GM21529 (cell line): Measurements from ENCODE around the gene CMYA5.
"Not testable (repeated sequence)": the region's sequence is repeated elsewhere in the genome, so short reads cannot be mapped to it uniquely, and the experiment has no call there.

Source experiments
- ATAC-seq: cut with Tn5 transposase; IDR thresholded peaks from one replicate; pipeline ENCODE4 v1.9.1; 2021; ENCODE audit not compliant: unreplicated experiment

CMYA5 gene

DNA sequence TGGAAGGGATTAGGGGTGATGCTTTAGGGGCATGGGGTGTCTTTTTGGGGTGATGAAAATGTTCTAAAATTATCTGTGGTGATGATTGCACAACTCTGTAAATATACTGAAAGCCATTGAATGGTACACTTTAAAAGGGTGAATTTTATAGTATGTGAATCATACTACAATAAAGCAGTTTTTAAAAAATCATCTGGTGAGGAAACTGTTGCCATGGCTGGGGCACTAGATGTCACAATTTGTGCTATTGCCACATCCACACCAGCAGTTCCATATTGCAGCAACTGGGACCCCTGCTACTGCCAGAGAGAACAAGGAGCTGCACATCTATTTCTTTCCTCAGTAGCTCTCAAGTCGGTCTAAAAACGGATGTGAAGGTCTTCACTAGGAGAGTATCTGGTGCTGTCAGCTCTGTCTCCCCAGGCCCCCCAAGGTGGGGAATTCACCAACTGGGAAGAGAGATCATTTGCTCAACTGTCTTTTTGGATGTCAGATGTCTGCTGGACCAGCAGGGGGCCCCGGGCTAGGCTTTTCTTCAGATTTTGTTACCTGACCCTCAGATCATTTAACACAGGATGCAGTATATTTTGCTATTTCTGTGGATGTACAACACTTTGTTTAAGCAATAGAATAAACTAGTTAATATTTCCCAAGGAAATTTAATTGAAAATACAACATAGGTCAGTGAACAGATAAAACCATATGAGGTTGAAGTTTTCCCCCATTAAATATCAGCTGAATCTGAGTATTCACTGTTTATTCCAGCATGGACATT is 13.2 kb downstream of the CMYA5 start:
- ATAC-seq = no peak

DNA sequence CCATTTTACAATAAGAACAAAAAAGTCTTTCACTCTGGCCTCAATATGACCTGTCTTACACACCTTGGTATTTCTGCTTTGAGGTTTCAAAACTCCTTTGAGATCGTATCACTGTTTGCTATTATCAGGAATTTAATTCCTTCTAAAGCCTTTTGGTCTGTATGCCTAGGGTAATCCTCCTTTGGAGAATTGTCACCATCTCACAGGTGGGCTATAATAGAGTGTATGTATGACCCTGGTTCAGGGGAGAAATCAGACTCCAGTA is 13.7 kb downstream of the CMYA5 start:
- ATAC-seq = no peak

DNA sequence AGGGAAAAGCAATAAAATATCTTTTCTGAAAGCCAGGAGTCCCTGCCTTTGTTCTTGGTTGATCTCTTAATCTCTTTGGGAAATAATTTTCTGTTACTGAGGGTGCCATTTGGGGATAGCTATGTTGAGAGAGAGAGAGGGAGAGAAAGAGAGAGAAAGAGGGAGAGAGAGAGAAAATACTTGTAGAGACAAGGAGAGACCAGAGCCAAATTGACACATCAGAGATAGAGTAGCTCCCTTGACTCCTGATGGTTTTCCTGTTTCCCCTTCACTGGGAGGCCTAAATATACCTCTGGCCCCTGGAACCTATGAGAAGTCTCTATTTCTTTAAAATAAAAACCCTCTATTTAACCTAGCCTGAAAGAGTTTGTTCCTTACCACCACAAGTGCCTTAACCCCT is 14.9 kb downstream of the CMYA5 start:
- ATAC-seq = no peak

DNA sequence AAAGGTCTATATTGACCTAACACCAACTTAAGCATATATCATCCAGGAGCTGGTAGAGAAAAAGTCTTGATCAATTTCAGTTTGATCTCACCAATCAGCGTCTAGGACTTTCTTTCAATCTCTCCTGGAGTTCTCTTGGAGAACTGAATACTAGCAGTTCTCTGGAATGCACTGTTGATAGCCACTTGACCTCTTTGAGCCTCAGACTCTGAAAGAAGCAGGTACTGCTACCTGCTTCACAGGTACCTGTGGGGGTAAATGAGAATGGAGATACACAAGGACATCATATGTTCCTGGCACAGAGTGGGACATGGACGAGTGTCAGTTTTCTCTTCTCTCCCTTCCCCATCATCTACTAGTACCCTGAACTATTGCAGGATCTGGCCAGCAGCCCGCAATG is 16.0 kb downstream of the CMYA5 start:
- ATAC-seq = no peak

DNA sequence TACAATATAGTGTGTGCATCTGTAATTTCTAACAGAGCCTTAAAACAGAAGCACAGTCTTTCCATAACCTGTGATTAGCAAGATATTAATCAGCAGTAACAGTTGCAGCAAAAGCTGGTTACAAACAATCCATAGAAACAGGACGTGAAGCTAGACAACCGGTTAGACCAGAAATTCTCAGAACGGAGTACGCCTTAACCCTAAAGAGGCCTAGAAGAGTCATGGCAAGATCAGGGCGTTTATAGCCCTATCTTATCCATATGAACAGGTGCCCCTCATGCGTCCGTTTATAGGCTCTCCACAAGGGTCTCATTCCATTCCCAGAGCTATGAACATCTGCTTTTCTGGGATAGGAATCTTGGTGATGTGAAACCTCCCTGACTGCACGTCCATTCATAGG is 16.7 kb downstream of the CMYA5 start:
- not testable (repeated sequence) for ATAC-seq

DNA sequence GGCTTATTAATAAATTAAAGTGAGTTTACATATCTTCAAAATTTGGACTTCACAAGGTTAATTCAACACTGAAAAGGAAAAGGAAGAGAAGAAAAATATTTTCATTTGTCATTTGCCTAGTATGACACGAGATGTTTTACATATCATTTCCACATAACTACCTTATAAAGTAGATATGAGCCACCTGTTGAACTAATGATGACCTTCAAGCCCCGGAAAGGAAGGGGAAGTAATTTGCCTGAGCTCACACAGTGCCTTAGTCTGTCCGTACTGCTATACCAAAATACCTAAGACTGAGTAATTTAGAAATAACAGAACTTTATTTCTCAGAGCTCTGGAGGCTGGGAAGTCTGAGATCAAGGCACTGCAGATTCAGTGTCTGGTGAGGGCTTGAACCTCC is 17.9 kb downstream of the CMYA5 start:
- ATAC-seq = no peak

DNA sequence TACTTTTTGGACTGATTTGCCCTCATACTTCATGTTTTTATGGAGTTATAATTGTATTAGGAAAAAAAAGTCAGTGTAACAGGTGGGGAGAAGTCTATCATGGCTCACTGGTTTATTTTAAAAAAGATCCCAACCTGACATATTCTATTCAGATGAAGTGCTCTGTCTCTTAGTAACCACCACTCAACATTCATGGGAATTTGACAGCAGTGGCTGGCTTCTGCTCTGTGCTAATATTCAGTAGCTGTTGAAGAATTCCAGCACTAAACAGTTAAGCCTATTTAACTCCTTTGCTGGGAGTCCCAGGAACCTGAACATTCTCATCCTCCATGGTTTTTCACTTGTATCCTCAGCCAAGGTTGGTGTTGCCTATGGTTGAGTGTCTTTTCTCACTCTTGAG is 23.1 kb downstream of the CMYA5 start:
- ATAC-seq = no peak

DNA sequence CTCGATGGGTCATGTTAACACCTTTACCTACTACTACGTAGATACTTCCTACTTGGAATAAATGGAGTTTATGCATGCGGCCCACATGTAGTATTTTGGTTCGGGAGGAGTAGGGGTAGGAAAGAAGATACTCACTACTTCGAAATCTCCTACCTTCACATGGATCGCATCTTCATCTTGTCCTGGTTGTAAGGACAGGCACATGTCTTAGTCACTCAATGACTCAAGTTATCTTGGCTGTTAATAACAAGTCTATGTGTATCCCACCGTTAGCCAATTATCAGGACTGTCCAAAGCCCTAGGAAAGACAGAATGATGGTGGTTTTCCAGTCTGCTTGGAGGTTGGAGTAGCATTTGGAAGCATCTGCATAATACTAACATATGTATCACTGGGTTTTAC is 24.1 kb downstream of the CMYA5 start:
- no peak for ATAC-seq

DNA sequence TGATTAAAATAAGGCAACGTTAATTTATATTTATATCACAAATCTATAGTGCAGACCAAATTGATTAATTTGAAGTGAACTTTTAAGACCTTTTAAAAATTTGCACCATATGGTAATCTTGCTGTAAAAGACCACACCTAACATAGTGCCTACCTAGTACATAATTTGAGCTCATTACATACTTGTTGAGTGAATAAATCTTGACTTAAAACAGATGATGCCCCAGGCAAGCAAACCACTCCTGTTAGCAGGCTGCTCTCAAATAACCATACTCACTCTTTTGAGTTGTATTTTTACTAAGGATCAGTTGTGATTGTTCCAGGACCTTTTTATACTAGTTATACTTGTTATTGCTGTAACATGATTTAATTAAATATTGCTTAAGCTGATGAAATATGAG is 27.2 kb downstream of the CMYA5 start:
- ATAC-seq = no peak

DNA sequence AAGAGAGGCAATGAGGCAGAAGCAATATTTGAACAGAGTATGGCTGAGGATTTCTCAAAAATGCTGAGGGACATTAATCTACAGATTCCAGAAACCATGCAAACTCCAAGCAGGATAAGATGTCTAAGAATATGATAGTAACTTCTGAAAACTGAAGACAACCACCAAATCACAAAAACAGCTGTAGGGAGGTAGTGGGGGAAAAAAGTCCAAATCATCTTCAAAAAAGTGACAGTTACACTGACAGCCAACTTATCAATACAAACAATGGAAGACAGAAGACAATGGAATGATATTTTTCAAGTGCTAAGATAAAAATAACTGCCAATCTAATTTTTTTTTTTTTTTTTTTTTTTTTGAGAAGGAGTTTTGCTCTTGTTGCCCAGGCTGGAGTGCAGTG is 30.5 kb downstream of the CMYA5 start:
- no peak for ATAC-seq

DNA sequence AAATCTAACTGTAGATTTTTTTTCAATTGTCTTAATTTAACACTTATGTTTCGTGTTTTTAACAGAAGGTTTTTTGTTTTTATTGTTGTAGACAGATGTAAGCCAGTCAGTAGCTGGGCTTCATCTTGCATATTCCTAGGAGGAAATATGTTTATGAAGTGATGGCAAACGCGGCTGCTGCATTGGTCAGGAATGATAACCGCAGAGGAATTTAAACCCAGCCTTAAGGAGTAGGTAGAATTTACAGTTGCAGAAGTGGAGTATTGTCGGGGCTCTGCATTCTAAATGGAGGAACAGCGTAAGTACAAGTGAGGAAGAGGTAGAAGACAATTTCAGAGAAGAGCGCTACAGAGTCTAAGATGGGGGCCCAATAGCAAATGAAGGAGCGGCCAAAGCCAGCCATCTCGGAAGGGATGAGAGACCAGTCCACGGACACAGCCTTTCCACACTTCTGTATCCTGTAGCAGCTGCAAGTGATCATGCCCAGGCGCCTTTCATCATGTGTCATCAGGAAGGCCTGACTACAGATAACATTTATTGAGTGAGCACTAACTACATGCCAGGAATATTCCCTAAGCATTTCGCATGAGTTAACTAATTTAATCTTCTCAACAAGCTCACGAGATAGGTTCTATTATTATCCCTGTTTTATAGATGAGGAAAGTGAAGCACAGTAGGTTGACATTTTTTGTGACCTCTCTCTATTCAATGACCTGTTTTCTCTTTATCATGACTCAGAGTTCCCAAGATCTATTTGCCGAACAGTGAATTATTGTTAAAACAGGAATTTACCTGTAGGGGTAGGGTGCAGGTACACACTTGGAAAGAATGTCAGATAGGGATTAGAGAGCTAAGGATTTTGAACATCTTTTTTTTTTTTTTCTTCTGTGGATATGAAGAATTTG is 38.1 kb downstream of the CMYA5 start:
- no peak for ATAC-seq

DNA sequence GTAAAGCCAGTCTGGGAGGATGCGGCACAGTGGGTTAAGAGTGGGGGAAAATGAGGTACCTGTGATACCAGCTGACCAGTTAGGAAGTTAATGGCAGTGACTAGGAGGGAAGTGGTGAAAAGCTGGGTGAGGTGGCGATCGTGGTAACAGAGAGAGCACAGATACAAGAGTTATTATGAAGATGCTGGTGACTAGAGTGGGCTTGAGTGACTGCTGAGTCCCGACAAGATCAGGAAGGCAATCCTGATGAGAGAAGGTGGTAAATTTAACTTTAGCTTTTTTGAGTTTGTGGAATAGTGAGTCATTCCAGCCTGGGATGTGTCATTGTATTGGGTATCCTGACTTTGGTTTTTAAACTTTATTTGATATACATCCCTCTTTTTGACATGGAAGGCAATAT is 38.8 kb downstream of the CMYA5 start:
- ATAC-seq = no peak

DNA sequence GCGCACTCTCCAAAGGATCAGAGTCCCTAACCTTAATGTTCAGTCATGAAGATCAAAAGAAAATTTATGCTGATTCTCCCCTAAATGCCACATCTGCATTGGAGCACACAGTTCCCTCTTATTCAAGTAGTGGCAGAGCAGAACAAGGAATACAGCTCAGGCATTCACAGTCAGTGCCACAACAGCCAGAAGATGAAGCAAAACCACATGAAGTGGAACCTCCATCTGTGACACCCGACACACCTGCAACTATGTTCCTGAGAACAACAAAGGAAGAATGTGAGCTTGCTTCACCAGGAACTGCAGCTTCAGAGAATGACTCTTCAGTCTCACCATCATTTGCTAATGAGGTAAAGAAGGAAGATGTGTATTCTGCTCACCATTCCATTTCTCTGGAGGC is 40.0 kb downstream of the CMYA5 start:
- no peak for ATAC-seq

DNA sequence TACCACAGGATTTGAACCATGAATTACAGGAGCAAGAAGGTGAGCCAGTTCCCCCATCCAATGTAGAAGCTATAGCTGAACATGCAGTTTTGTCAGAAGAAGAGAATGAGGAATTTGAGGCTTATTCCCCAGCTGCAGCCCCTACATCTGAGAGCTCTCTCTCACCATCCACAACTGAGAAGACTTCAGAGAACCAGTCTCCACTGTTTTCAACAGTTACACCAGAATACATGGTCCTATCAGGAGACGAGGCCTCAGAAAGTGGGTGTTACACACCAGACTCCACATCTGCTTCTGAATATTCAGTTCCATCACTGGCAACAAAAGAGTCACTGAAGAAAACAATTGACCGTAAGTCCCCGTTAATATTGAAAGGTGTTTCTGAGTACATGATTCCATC is 40.9 kb downstream of the CMYA5 start:
- no peak for ATAC-seq

DNA sequence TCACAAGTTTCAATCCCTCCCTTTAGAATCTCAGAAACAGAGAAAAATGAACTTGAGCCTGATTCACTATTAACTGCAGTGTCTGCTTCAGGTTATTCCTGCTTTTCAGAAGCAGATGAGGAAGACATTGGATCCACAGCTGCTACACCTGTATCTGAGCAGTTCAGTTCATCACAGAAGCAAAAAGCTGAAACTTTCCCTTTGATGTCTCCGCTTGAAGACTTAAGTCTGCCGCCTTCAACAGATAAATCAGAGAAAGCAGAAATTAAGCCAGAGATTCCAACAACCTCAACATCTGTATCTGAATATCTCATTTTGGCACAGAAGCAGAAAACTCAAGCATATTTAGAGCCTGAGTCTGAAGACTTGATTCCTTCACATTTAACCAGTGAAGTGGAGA is 42.1 kb downstream of the CMYA5 start:
- ATAC-seq = no peak

DNA sequence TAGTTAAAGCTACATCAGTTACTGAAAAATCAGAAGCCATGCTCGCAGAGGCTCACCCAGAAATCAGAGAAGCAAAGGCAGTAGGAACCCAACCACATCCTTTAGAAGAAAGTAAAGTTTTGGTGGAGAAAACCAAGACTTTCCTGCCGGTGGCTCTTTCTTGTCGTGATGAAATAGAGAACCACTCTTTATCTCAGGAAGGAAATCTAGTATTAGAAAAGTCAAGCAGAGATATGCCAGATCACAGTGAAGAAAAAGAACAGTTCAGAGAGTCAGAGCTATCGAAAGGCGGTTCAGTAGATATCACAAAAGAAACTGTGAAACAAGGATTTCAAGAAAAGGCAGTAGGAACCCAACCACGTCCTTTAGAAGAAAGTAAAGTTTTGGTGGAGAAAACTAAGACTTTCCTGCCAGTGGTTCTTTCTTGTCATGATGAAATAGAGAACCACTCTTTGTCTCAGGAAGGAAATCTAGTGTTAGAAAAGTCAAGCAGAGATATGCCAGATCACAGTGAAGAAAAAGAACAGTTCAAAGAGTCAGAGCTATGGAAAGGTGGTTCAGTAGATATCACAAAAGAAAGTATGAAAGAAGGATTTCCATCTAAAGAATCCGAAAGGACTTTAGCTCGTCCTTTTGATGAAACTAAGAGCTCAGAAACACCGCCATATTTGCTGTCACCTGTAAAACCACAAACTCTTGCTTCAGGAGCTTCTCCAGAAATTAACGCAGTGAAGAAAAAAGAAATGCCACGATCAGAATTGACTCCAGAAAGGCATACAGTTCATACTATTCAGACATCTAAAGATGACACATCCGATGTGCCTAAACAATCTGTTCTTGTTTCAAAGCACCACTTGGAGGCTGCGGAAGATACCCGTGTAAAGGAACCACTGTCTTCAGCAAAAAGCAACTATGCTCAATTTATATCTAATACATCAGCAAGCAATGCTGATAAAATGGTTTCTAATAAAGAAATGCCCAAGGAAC is 47.2 kb downstream of the CMYA5 start:
- ATAC-seq = no peak

DNA sequence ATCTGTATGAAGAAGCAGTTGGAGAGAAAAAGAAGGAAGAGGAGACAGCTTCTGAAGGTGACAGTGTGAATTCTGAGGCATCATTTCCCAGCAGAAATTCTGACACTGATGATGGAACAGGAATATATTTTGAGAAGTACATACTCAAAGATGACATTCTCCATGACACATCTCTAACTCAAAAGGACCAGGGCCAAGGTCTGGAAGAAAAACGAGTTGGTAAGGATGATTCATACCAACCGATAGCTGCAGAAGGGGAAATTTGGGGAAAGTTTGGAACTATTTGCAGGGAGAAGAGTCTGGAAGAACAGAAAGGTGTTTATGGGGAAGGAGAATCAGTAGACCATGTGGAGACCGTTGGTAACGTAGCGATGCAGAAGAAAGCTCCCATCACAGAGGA is 48.7 kb downstream of the CMYA5 start:
- no peak for ATAC-seq

DNA sequence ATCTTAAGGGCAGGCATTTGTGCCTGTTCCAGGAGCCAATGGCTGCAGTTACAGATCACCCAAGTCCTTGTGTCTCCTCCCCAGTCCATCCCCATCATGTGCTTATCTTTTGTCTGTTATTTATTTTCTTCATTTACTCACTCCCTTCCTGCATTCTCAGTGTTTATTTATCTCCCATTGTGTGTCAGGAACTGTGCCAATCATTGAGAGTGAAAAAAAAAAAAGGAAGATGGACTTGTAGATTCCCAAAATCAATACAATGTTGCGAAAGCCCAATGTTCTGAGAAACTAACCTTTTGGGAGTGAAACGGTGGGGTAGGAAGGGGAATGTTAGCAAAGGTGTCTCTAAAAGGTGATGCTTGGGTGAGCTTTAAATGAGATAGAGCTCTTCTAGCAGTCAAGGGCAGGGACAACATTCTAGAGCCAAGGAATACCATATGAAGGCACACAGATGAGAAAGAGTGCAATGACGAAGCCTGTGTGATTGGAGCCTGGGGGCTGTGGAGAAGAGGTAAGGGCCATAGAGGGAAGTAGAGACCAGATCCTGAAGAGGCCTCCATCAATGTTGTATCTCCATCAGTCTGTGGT is 53.0 kb downstream of the CMYA5 start:
- ATAC-seq = no peak

DNA sequence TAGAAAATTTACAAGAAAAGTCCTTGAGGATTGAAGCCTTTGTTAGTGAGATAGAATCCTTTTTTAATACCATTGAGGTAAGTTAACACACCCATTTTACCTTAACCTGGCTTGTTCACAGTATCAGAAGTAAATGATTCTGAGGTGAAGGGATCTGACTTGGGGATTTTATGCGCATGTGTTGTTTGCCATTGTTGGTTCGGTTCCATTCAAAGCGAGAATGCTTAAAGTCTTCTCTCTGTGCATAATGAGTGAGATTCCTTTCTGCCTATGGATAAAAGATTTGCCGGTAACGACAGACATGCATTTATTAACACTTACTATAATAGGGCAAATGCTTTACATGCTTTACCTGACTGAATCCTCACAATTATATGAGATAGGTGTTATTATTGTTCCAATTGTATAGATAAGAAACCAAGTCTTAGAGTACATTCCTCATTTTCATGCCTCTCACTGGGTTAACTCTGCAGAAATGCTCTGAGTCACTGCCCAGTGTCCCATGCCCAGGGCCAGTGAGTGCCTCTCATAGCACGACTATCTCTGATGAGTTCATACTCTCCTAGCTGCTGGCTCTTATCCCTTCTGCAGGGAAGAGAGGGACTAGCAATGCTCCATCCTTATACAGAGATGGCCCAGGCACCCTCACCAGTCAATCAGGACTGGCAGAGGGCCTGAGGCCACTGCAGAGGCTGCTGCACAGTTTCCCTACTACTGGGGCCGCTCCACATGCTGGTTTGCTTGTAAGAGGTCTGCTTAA is 54.4 kb downstream of the CMYA5 start:
- ATAC-seq = no peak

DNA sequence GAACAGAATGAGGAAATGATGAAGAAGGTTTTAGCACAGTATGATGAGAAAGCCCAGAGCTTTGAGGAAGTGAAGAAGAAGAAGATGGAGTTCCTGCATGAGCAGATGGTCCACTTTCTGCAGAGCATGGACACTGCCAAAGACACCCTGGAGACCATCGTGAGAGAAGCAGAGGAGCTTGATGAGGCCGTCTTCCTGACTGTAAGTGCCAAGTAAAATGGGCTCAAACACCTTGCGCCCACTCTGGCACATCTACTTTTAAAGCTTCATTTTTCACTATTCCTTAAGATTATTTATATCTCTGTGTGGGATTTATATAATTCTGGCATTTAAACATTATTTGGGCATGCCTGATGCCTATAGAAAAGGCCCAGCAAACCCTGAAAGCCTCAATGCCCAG is 55.6 kb downstream of the CMYA5 start:
- no peak for ATAC-seq
